ENCODE data around the gene SYNE2. TPM values are rescaled to one million over a fixed set of nuclear protein-coding genes. Genes with fewer than 3 reads are reported as not detected.

SYNE2 gene
- total and polyA plus RNA-seq, 2 donors (not counting 1 experiment from before 2014, with no cell fraction given), result 3.1 to 15.4 TPM

DNA sequence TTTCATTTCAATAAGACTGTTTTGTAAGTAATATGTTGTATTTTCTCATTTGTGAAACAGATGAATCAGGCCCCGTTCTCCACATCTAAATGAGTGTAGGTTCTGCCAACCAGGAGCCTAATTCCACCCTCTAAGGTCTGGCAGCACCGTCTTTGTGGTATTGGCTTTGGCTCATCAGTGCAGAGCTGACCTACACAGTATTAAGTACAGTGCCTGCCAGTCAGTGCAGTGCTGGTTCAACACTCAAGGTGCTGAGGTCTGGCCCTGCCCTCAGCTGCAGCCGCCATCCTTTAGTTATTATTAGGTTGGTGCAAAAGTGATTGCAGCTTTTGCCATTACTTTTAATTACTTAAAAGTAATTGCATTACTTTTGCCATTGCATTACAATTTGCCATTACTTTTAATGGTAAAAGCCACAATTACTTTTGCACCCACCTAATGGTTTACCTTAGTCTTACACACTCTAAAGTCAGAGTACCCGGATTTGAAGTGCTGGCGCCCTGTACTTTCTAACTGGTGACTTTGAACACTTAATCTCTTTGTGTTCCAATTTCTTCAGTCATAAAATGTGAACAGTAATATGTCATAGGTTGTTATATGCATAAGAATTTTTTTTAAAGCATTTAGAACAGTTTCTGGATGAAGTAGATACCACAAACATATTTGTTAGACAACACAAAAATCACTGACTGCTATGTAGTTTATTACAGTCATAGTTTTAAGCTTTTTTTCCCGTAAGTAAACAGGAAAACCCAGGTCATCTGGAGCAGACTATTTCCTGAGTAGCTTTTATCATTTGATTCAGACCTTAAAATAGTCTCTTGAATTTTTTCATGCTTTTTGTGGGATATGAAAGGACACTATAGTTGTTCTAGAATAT is 99.5 kb downstream of the SYNE2 start:
- Histone ChIP-seq H3K9ac (ENCODE audit: insufficient read depth, low read length) (no peak overlapping the region), H3K4me3 (replicated peaks in 1 of 4; ENCODE audit: control extremely low read depth in 1 of 4, insufficient read depth in 1 of 4, low read depth in 3 of 4, low read length in 4 of 4) (no peak overlapping the region), H3K36me3 (ENCODE audit: control insufficient read depth, insufficient read depth, low read length) (no peaks in the 10 kb centered on the region), H3K27me3 (ENCODE audit: control insufficient read depth, insufficient read depth, low read length) (no peaks in the 10 kb centered on the region), H3K4me1 (ENCODE audit: control insufficient read depth, extremely low read depth, insufficient read depth, low read length) (no peaks in the 10 kb centered on the region), H3K9me3 (ENCODE audit: control insufficient read depth, insufficient read depth, low read depth, low read length) (no peaks in the 10 kb centered on the region), H4K20me1 (ENCODE audit: control insufficient read depth, extremely low read depth, insufficient read depth, low read length) (no peaks in the 10 kb centered on the region), H2AFZ (ENCODE audit: low read length) (no peak overlapping the region), H3K4me2 (ENCODE audit: extremely low read depth, insufficient read depth, low read length) (no peak overlapping the region), H3K27ac (ENCODE audit: insufficient read depth, low read length) (no peak overlapping the region), H3K79me2 (ENCODE audit: control insufficient read depth, insufficient read depth, low read length) (no peaks in the 10 kb centered on the region)
- TF ChIP-seq, protein P1, sequence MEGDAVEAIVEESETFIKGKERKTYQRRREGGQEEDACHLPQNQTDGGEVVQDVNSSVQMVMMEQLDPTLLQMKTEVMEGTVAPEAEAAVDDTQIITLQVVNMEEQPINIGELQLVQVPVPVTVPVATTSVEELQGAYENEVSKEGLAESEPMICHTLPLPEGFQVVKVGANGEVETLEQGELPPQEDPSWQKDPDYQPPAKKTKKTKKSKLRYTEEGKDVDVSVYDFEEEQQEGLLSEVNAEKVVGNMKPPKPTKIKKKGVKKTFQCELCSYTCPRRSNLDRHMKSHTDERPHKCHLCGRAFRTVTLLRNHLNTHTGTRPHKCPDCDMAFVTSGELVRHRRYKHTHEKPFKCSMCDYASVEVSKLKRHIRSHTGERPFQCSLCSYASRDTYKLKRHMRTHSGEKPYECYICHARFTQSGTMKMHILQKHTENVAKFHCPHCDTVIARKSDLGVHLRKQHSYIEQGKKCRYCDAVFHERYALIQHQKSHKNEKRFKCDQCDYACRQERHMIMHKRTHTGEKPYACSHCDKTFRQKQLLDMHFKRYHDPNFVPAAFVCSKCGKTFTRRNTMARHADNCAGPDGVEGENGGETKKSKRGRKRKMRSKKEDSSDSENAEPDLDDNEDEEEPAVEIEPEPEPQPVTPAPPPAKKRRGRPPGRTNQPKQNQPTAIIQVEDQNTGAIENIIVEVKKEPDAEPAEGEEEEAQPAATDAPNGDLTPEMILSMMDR (conservative IDR thresholded peaks at IDR 0.05 in 1 of 2, IDR thresholded peaks at IDR 0.05 in 1 of 2; ENCODE audit: low read depth in 1 of 2, low read length in 2 of 2), result no peak
- TF ChIP-seq EZH2 (IDR thresholded peaks at IDR 0.05; ENCODE audit: low read length, missing control alignments), result no peak
- peak in 1 of 2 donors; percentile 12 for DNase-seq (ENCODE audit: low read depth in 2 of 2)

DNA sequence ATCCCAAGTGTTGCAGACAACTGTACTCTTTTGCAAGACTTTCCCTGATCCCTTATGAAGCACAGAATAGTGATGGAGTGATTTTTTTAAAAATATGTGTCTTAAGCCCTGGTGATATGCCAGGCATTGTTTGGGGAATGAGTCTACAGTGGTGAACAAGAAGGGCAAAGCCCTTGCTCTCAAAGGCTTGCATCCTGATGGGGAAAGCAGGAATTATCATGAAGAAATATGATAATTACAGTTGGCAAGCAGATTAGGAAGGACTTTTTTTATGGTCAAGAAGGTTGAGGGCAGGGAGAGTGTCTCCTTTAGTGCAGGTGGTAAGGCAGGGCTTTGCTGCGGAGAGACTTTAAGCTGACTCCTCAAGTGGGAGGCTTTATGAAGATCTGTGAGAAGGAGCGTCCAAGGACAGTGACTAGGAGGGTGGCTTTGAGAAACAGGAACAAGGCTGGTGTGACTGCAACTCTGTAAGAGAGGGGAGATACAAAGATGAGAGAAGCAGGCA is 100.2 kb downstream of the SYNE2 start:
- Histone ChIP-seq H3K27ac (ENCODE audit: insufficient read depth, low read length) (no peak overlapping the region), H3K9me3 (ENCODE audit: control insufficient read depth, insufficient read depth, low read depth, low read length) (no peaks in the 10 kb centered on the region), H3K4me3 (replicated peaks in 1 of 4; ENCODE audit: control extremely low read depth in 1 of 4, insufficient read depth in 1 of 4, low read depth in 3 of 4, low read length in 4 of 4) (no peak overlapping the region), H3K4me2 (ENCODE audit: extremely low read depth, insufficient read depth, low read length) (no peak overlapping the region), H4K20me1 (ENCODE audit: control insufficient read depth, extremely low read depth, insufficient read depth, low read length) (no peaks in the 10 kb centered on the region), H3K4me1 (ENCODE audit: control insufficient read depth, extremely low read depth, insufficient read depth, low read length) (no peaks in the 10 kb centered on the region), H3K9ac (ENCODE audit: insufficient read depth, low read length) (no peak overlapping the region), H3K36me3 (ENCODE audit: control insufficient read depth, insufficient read depth, low read length) (no peaks in the 10 kb centered on the region), H3K27me3 (ENCODE audit: control insufficient read depth, insufficient read depth, low read length) (no peaks in the 10 kb centered on the region), H3K79me2 (ENCODE audit: control insufficient read depth, insufficient read depth, low read length) (no peaks in the 10 kb centered on the region), H2AFZ (ENCODE audit: low read length) (no peak overlapping the region)
- TF ChIP-seq EZH2 (IDR thresholded peaks at IDR 0.05; ENCODE audit: low read length, missing control alignments), result no peak
- TF ChIP-seq, protein P1 (conservative IDR thresholded peaks at IDR 0.05 in 1 of 2, IDR thresholded peaks at IDR 0.05 in 1 of 2; ENCODE audit: low read depth in 1 of 2, low read length in 2 of 2), result no peak
- peak in 1 of 2 donors; percentile 25 for DNase-seq (ENCODE audit: low read depth in 2 of 2)

DNA sequence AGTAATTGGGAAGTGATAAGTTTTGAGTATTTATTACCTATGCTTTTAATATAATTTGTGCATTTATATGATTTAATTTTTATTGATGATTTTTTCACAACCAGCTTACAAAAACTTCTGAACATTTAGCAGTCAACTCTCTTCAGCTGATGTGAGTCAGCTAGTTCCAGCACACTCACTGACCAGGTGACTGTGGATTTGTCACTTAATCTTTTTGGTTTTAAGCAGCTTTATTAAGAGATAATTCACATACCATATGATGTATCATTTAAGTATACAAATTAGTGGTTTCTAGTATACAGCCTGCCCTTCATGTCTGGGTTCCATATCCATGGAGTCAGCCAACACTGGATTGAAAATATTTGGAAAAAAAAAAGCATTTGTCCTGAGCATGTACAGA is 103.5 kb downstream of the SYNE2 start:
- Histone ChIP-seq H3K4me2 (ENCODE audit: extremely low read depth, insufficient read depth, low read length) (no peak overlapping the region), H3K4me3 (replicated peaks in 1 of 4; ENCODE audit: control extremely low read depth in 1 of 4, insufficient read depth in 1 of 4, low read depth in 3 of 4, low read length in 4 of 4) (no peak overlapping the region), H3K4me1 (ENCODE audit: control insufficient read depth, extremely low read depth, insufficient read depth, low read length) (no peaks in the 10 kb centered on the region), H3K27me3 (ENCODE audit: control insufficient read depth, insufficient read depth, low read length) (no peaks in the 10 kb centered on the region), H3K27ac (ENCODE audit: insufficient read depth, low read length) (no peak overlapping the region), H2AFZ (ENCODE audit: low read length) (no peak overlapping the region), H3K79me2 (ENCODE audit: control insufficient read depth, insufficient read depth, low read length) (no peaks in the 10 kb centered on the region), H3K36me3 (ENCODE audit: control insufficient read depth, insufficient read depth, low read length) (no peaks in the 10 kb centered on the region), H3K9me3 (ENCODE audit: control insufficient read depth, insufficient read depth, low read depth, low read length) (no peaks in the 10 kb centered on the region), H4K20me1 (ENCODE audit: control insufficient read depth, extremely low read depth, insufficient read depth, low read length) (no peaks in the 10 kb centered on the region), H3K9ac (ENCODE audit: insufficient read depth, low read length) (no peak overlapping the region)
- no peak for TF ChIP-seq EZH2 (IDR thresholded peaks at IDR 0.05; ENCODE audit: low read length, missing control alignments)
- TF ChIP-seq, protein P1 (conservative IDR thresholded peaks at IDR 0.05 in 1 of 2, IDR thresholded peaks at IDR 0.05 in 1 of 2; ENCODE audit: low read depth in 1 of 2, low read length in 2 of 2), result no peak
- DNase-seq (ENCODE audit: low read depth in 2 of 2), result peak in 1 of 2 donors; percentile 53

Data from fibroblast of lung (primary cell).